ENCODE results near the gene EFHC1.

DNA sequence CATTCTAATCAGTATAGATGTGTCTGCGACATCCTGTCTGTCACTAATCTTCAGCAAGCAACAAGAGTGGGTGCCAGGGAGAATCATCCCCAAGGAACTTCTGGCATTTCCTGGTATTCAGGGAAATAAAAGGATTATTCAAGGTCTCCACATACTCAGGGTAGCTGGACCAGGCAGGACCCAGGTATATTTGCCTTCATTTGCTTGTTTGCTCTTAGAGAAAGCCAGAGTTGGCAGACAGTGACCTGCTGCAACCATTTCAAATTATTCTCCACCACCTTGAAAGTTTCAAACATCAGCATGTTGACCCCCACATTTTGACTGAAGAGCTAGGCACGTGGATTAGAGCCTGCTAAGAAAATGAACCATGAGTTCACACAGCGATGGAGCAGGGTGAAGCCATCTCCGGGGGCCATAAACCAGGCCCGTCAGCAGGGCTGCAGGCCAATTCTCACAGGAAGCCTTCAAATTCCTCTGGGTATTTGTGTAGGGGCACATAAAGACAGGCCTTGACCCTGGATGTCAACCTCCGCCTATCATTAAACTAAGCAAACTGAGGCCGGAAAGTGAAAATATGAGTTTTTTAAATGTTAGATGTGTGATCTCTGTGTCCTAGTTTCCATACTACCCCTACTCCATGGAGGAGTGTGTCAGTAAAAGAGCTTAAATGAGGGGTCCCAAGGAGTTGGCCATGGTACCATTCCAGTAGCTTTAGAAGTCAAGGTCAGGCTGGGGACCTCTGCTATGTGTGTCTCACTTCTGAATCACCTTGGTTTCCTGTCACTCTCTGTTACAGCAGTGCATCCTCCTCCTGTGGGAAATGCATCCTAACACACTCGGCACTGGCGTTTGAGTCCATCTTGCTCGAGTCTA lies 123.8 kb downstream of the EFHC1 start:
- TF ChIP-seq FOXK1 (CRISPR knock-in tag; IDR thresholded peaks at IDR 0.05; ENCODE audit: borderline replicate concordance, low read depth) = no peak
- TF ChIP-seq, protein P1, sequence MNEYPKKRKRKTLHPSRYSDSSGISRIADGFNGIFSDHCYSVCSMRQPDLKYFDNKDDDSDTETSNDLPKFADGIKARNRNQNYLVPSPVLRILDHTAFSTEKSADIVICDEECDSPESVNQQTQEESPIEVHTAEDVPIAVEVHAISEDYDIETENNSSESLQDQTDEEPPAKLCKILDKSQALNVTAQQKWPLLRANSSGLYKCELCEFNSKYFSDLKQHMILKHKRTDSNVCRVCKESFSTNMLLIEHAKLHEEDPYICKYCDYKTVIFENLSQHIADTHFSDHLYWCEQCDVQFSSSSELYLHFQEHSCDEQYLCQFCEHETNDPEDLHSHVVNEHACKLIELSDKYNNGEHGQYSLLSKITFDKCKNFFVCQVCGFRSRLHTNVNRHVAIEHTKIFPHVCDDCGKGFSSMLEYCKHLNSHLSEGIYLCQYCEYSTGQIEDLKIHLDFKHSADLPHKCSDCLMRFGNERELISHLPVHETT (CRISPR knock-in tag; conservative IDR thresholded peaks at IDR 0.05) = peak; percentile 59
